Erythroblast (primary cell): ENCODE results near the gene BRD9.

Source experiments
- DNase-seq, 2 experiments: peaks; one replicate each; lab custom pipeline; 2025; lab: John Stamatoyannopoulos, UW
- GATA1 ChIP-seq: IDR thresholded peaks from 2 replicates; pipeline ENCODE4 v1.6.1; 2011; ENCODE audit warnings: low read depth, mild to moderate bottlenecking, control low read depth, low read length, moderate library complexity
- POLR2A ChIP-seq: IDR thresholded peaks from 2 replicates; pipeline ENCODE4 v1.6.1; 2011; ENCODE audit warnings: mild to moderate bottlenecking, low read length

The BRD9 gene

GRCh38 chr5:868428-869135, 24.0 kb downstream of the BRD9 start:
- DNase-seq: no peak
- TF ChIP-seq POLR2A: no peak
- TF ChIP-seq GATA1: no peak

- no peak for DNase-seq
- no peak for TF ChIP-seq GATA1
- TF ChIP-seq POLR2A: no peak
Observed at GRCh38 chr5:867300-867870, 25.2 kb downstream of the BRD9 start.

- no peak for TF ChIP-seq GATA1
- DNase-seq: no peak
Observed at GRCh38 chr5:865771-866170, 26.8 kb downstream of the BRD9 start.

GRCh38 chr5:865168-865521, 27.5 kb downstream of the BRD9 start:
- no peak for TF ChIP-seq POLR2A
- no peak for TF ChIP-seq GATA1
- no peak for DNase-seq

GRCh38 chr5:864492-865167, 28.0 kb downstream of the BRD9 start:
- DNase-seq: no peak
- no peak for TF ChIP-seq GATA1
- no peak for TF ChIP-seq POLR2A

GRCh38 chr5:863244-863805, 29.3 kb downstream of the BRD9 start:
- no peak for DNase-seq
- TF ChIP-seq POLR2A (no peak), GATA1 (no peak)

GRCh38 chr5:862367-863243, 30.0 kb downstream of the BRD9 start:
- no peak for TF ChIP-seq POLR2A
- no peak for TF ChIP-seq GATA1
- no peak for DNase-seq

- TF ChIP-seq POLR2A (no peak), GATA1 (no peak)
- DNase-seq: no peak
Observed at GRCh38 chr5:861442-862366, 30.9 kb downstream of the BRD9 start.

- no peak for DNase-seq
- TF ChIP-seq POLR2A: no peak
- no peak for TF ChIP-seq GATA1
Observed at GRCh38 chr5:860506-861150, 32.0 kb downstream of the BRD9 start.

GRCh38 chr5:859798-860296, 32.8 kb downstream of the BRD9 start:
- no peak for TF ChIP-seq GATA1
- DNase-seq: no peak

GRCh38 chr5:859391-859790, 33.2 kb downstream of the BRD9 start:
- DNase-seq: no peak
- no peak for TF ChIP-seq GATA1
- no peak for TF ChIP-seq POLR2A

- TF ChIP-seq POLR2A (no peak), GATA1 (no peak)
- DNase-seq: no peak
Observed at GRCh38 chr5:858726-859125, 33.9 kb downstream of the BRD9 start.
